NCI-H446 treated with DMSO at 0.1 percent for 48 hours (cell line): ENCODE measurements around the gene TBXAS1.

Experiments
- DNase-seq: peaks from one replicate; lab custom pipeline; 2025; lab: John Stamatoyannopoulos, UW

TBXAS1 gene

DNA sequence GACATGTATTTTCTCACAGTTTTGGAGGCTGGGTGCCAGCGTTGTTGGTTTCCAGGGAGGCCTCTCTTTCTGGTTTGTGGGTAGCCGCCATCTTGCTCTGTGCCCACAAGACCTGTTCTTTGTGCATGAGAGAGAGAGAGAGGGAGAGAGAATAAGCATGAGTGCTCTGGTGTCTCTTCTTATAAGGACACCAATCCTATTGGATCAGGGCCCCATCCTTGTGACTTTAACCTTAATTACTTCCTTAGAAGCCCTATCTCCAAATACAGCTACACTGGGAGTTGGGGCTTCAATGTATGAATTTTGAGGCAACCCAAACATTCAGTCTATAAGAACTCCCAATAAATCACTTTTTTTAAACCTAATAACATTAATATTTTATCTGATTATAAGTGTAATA, 119.1 kb downstream of the TBXAS1 start:
- no peak for DNase-seq

DNA sequence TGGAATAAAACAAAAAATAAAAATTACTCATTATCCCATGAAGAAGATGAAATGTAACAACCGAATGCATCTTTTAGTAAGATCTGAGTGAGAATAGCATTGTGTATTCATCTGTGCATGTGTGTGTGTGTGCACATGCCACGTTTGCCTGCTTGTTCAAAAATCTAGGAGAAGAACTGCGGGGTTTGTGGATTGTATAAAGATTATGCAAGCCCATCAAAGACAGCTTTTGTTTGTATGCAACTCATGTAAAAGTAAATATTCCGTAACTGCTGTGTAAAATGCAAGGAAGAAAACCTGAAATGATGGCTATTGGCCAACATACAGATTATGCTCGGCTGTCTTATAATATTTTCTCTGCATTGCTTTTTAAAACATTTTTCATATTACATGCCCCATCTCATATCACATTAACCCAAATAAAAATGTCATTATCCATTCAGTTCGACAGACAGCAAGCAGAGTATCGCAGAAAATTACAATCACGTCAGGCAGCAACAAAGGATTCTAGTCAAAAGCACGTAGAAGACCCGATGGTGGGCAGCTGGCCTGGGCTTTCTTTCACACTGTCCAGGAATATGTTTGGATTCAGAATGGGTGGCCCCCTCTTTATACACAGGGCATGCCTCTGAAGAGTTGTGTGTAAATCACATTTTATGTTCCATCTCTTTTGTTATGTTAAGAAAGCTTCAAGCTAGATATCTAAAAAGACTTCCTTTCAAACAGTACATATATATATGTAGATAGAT, 119.7 kb downstream of the TBXAS1 start:
- no peak for DNase-seq

DNA sequence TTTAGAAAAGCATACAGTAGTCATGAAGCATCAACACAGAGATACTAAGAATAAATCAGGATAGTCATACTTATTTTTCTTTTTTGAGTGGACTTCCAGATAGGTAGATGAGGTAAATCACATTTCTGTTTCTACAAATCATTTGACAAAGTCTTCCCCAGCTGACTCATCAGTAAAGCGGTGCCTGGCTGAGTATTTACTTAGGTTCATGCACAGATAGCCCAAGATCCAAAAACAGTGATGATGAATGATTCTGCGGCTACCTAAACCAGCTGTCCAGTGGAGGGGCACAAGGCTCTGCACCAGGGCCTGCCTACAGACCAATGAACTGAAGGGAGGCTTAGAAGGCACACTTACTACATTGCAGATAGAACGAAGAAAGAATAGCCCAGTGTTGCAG, 120.6 kb downstream of the TBXAS1 start:
- no peak for DNase-seq

DNA sequence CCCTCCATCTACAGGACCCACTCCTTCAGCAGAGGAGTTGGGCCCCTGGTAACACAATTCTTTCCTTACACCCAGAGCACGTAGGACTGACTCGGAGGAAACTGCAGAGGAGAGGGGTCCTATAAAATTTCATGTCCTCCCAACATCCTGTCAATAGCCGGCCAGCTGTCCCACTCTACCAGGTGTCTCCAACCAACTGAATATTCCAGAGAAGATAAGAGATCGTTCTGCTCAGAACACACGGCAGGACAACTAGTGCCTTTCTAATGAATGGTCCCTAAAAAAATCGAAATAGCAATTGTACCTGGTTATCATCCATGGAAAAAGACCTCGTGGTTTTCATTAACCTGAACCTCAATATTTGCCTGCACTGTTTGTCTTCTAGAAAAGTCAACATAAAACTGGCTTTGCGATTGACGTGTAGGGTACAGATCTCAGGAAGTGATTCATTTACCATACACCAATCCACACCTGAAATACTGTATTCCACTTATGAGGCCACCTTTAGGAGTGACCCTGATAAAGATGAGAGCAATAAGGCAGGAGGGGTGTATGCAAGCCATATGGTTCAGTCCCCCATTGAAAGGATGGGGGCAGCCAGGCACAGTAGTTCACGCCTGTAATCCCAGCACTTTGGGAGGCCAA, 121.9 kb downstream of the TBXAS1 start:
- DNase-seq, result no peak

DNA sequence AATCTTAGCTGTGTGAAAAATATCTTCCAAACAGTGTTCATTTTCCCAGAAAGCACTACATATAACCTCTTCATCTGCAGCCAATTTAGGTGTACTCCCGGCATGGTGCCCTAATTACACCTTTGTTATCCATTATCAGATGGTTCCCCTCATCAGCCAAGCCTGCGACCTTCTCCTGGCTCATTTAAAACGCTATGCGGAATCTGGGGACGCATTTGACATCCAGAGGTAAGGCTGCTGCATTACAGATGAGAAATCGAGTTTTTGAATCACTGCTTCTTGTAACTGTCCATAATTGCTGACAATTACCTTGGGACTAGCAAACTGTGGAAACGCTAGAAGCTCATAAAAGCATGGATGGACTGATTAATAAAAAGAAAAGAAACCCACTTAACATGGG, 124.2 kb downstream of the TBXAS1 start:
- DNase-seq, result no peak

DNA sequence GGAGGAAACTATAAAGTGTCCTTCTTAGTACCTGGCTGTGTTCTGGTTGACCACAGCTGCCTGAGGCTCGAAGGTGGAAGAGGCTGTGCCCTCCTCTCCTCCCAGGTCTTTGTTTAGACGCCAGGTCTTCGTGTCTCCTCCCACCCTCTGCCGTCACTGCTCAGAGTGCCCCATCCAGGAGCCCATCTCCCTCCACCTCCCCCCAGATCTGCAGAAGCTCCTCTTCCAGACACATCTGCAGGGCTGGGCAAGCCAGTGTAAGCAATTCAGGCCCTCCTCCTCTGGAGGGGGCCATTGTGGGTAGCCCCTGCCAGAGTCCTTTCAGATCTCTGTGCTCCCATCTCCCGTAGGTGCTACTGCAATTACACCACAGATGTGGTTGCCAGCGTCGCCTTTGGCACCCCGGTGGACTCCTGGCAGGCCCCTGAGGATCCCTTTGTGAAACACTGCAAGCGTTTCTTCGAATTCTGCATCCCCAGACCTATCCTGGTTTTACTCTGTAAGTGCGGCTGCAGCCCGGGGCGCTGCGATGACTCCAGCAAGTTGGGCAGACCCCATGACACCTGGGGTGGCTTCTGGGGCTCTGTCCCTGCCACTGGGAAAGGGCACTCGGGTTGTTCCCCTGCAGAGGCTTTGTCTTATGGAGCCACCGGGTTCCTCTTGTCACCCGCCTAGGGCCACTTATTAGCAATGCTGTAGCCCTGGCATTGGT, 126.2 kb downstream of the TBXAS1 start:
- DNase-seq, result no peak

DNA sequence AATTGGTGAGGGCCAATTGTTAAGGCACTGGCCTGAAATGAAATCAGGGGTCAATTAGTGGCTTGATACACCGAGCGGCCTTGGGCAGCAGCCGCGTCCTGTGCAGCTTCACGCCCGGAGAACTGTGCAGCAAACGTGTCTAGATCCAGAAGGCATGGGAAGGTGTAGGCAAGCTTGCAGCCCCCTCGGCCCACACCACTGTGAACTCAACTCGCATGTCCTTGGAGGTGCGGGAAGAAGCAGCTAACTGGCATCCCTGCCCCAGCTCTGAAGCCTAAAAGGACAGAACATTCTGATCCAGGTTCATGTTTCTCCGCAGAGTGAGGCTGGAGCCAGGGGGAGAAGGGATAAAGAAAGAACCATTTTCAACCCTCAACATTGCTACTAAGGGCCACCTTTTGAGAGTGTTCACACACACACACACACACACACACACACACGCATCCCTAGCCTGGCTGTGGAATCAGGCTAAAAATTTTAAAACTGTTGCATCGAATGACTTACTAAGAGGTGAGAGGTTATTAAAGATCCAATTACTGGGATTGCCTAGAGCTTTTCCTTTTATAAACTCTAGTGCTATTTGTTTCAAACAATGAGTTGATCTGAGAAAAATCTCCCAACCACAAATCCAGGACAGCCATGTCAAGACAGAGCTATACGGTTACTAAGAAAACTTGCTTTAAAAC, 129.7 kb downstream of the TBXAS1 start:
- no peak for DNase-seq

DNA sequence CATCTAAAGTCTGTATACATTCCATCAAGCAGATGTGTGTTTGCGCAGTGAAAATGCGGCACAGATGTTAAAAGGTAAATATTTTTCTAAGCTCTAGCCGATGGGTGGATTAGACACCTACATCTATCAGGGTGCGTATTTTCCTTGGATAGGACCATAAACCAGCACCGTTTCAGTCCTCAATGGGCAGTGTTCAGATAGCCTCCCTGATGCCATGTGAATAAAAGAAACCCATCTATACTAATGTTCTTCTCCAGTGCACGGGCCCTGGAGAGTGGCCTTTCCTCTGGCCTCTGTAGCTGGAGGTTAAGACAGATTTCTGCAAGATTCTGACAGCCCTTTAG, 130.2 kb downstream of the TBXAS1 start:
- DNase-seq, result no peak

DNA sequence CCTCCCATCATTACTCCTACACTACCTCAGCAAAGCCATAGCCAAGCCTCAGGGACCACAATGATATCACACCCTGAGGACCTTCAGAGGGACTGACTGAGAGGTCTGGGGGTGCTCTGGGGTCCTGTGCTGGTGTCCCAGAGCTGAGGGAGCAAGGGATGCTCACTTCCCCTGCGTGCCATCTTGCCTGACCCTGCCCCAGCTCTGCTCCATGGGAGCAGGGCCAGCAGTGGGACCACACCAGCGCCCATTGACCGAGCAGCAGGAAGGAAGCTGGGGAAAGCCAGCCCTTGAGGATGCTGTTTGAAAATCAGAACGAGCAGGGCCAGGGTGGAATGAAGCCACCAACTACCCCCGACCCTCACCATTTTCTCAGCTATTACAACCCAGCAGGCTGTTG, 130.7 kb downstream of the TBXAS1 start:
- DNase-seq, result no peak

DNA sequence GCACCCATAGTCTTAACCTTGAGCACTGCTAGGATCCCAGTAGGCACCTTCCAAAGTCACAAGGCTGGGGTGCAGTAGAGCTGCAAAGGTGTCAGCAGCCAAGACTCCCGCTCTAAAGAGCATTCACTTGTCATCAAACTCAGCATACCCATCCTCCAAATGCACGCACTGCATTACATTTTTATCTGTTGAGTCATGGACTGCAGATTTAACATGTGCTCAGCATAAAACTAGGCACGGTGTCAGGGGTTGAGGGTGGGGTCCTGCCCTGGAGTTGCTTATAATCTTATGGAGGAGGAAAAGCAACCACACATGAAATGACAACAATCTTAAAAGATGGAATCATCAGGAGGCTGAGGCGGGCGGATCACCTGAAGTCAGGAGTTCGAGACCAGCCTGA, 131.1 kb downstream of the TBXAS1 start:
- DNase-seq, result no peak

DNA sequence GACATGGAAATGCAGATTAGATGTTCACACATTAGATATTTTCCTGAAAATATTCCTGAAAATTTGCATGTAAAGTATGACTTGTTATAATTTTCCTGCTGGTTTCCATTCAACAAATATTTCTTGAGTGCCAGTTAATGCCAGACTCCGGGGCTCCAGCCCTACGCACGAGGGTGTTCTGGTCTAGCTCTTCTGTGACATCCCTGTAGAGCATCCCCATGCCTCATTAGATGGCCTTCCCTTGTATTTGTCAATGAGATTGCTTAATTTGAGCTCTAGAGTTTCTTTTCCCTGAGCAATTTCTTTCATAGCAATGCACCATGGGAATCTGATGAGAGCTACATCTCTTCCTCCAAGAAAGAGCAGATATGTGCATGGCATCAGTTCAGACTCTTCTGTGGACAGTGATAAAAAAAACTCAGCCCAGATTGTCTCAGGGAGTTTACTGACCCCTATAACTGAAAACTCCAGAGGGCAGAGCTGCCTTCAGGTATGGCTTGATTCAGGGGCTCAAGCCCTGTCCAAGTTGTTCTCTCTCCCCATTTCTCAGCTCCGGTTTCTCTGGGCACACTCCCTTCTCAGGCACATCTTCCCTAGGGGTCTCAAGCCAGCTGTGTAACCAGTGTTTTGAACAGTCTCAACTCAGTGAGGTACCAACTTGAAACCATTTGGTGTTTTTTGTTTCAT, 137.0 kb downstream of the TBXAS1 start:
- no peak for DNase-seq

DNA sequence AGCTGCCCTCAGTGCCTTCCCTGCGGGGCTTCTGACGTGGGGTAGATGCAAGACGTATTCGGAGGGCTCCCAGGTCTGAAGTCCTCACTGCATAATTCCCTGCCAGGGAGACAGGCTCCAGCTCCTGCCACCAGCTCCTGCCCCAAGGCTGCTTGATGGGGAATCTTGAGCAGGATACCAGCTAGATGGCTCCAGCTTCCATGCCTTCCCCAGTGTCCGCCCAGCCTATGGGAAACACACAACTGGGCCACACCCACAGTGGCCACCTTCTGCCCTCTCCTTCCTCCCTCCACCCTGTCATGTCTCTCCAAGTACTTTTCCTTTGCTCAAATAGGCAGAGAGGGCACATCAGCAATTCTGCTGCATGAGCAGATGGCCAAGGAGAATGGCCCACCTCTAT, 137.9 kb downstream of the TBXAS1 start:
- DNase-seq, result no peak

DNA sequence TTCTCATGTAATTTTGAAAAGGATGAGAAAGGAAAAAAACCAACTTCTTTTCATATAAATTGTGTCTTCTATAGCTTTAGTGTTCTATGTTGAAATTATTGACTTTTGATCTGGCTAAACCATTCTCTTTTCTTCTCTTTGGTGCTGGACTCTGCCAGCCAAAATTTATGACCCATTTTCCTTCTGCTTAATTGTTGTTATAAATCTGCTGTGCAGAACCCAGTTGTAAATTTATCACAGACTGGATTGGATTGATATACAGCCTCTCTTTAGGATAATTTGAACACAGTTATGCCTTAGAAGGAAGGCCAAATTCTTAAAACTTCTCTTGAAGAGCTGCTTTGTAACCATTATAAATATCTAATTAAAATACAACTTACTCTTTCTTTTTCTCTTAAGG, 139.9 kb downstream of the TBXAS1 start:
- no peak for DNase-seq

DNA sequence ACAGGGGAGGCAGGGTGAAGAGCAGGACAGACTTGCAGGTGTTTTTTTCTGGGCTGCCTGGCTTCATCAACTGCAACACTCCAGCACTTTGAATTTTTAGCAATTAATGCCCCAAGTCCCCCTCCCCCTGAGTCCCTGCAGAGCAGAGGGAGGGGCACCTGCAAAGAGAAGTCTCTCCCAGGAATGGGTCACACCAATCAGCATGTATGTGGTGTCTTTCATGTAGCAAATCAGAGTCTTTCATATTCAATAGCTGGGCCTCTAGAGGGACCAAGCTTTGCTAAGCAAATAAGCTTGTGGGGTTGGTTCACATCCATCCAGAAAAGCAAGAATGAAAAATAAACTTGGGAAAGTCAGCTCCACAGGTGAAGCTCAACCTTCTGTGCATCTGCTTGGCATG, 143.0 kb downstream of the TBXAS1 start:
- no peak for DNase-seq

DNA sequence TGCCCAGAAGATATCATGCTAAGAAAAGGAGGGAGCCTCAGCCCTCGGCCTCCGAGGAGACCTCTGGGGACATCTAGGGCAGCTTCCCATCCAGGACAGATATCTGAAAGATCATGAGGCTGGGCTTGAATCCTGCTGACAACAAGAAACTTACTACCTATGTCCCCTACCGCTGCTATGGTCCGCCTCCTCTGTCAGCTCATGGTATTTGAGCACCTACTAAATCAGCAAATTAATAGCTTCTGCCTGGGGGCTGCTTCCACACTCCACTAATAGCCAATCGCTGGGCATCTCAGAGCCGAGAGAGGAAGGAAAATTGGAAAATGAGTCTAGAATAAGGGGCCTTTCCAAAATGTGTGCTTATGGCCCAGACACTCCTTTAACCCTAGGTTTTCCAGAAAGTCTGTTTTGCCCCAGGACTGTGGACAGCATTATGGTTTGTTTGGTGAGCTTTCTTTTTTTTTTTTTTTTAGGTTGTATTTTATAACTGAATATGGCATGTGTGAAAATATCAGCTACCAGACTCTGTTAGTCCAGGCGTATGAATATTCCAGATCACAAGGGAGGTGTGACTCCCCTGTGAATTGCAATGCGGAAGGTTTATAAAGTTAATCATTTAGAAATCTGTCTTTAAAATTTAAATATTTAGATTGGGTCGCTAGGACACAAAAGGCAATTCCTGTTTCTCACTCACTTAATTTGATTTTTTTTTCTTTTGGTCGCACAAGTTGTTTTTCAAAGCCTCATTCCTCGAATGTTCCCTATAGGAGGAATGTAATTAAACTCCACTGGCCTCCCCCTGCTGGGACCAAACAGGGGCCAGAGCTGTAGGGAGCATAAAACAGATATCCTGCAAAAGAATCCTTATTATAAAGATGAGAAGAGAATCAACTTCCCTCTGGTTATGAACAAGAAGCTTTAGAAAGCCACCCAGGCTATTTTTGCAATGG, 144.3 kb downstream of the TBXAS1 start:
- no peak for DNase-seq

DNA sequence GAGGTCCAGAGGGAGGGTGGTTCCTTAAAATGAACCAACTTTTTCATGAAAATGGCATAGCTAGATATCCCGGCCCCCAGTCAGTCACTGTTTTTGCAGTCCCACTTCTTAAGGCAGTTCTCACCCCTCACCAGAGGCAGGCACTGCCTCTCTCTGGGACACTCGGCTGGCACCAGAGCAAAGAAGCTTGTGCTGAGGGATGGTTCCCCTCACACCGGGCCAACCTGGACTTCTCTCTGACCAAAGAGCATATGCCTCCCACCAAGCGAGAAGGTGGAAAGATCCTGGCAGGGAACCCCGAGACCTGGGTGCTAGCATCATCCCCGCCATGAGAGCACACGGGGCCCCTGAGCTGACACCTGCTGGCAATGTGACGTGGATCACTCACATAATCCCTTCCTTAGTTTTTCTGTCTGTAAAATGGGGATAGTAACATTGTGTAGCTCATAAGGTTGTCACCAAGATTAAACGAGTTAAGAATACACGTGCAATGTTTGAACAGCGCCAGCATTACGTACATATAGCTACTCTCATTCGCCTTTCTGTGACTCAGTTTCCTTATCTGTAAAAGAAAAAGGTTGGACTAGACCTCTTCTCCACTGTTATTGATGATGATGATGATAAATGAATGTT, 145.2 kb downstream of the TBXAS1 start:
- no peak for DNase-seq

DNA sequence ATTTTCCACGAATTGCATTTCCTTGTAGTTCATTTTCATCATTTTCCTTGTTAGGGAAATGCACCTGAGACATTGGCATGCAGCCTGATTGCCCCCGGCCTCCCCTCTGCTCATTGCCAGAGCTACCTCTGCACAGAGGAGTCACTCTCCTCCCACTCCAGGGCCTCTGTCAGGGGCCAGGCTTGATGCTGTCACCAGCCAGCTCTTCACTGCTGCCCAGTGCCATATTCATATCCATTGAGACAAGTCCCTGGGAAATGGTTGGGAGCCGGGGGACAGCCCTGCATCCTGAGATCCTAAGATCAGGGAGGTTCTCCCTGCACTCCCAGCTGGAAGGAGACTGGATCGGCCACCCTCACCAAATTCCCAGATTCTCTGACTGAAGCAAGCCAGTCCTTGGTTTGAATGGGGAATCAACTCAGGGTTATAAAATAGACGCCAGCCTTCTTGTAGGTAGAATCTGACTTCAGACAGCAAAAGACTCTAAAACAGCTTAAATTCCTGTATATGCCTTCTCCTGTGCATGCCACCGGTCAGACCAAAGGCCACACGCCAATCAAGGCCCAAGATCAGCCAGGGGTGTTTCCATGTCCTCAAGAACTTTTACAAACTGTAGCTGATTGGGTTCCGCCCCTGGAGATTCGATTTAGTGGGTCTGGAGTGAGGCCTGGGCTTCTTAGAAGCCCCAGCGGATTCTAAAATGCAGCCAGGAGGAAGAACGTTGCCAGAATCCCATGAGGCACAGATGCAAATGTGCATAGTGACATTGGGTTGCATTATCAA, 147.2 kb downstream of the TBXAS1 start:
- no peak for DNase-seq

DNA sequence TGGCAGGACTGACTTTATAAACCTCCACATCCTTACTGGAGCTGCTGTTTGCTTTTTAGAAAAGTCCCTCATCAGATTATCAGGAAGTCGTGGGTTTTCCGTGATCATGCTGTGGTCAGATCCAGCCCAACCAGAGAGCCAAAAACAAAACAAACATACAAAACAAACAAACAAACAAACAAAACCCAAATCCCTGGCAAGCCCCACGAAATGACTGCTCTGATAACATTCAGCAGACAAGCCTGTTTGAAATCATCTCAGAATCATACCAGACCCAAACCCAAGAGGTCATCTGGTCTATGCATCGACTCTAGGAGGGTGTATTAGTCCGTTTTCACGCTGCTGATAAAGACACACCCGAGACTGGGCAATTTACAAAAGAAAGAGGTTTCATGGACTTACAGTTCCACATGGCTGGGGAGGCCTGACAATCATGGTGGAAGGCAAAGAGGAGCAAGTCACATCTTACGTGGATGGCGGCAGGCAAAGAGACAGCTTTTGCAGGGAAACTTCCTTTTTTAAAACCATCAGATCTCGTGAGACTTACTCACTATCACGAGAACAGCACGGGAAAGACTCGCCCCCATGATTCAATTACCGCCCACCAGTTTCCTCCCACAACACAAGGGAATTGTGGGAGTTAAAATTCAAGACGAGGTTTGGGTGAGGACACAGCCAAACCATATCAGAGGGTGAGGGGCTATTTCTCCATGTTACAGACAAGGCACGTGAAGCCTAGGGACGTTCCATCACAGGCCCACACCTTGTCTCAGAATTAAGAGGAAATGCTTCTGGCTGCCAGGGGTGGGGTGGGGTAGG, 148.0 kb downstream of the TBXAS1 start:
- no peak for DNase-seq

DNA sequence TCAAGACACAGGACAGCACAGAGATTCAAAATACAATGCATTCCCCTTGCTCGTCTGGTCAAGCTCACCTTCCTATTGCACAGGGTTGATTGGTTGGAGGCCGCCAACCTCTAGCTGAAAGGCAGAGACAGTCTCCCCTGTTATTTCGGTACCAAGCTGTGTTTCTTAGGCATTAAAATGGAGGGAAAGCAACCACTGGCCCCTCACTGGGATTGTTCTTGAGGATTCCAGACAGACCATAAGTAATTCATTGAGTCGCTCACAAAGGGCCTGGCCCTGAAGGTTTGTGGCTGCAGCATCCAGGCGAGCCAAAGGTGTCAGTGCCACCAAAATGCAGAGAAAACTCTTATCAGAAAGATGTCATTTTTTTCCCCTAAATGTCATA, 152.4 kb downstream of the TBXAS1 start:
- no peak for DNase-seq
